Measurements from ENCODE around the gene HPD. TPM values are rescaled to one million over a fixed set of nuclear protein-coding genes. Genes with fewer than 3 reads are reported as not detected.

HPD gene
- total RNA-seq (2022; extraction: Qiagen RNA extraction), result 1.5 to 2.2 TPM (median 2.0 TPM) in 5 replicates

DNA sequence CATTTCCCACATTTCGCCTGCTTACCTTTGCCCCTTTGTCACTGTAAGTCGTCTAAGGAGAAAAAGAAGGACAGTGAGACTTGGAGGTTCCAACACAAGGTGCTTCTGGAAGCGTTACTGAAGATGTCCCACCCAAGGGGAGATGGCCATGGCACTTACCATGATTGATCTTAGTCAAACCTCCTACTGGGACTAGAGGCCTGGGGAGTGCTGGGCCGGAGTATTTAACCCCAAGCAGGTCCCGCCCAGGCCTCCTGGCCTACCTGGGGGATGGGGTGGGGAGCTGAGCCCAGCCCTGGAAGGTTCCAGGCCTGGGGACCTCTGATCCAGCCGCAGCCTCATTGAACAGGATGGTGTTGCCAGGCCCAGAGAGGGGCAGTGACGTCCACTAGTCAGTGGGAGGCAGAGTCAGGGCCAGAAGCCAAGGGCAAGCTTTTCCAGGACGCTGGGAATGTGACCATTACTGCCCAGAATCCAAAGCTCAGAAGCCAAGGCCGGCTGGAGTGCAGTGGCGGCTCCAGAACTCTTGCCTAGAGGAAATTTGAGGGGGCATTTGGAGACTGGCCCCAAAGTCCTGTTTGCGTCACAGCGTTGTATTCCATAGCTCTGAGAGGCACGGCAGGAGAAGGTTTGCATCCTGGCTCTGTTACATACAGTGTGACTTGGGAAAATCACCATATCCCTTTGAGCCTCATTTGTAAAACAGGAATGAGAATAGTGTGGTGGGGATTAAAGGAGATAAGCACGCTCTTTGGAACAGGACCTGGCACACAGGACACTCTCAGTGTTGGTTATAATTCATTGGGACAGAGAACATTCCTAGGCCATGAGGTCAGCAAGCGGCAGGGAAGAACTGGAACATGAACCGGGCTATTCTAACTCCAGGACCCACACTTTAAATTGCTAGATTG is at the start of gene HPD:
TSS of gene HPD (minus strand) at position 198 of the 911 bp plus-strand sequence. CDS start at position 162, 36 bp downstream.

DNA sequence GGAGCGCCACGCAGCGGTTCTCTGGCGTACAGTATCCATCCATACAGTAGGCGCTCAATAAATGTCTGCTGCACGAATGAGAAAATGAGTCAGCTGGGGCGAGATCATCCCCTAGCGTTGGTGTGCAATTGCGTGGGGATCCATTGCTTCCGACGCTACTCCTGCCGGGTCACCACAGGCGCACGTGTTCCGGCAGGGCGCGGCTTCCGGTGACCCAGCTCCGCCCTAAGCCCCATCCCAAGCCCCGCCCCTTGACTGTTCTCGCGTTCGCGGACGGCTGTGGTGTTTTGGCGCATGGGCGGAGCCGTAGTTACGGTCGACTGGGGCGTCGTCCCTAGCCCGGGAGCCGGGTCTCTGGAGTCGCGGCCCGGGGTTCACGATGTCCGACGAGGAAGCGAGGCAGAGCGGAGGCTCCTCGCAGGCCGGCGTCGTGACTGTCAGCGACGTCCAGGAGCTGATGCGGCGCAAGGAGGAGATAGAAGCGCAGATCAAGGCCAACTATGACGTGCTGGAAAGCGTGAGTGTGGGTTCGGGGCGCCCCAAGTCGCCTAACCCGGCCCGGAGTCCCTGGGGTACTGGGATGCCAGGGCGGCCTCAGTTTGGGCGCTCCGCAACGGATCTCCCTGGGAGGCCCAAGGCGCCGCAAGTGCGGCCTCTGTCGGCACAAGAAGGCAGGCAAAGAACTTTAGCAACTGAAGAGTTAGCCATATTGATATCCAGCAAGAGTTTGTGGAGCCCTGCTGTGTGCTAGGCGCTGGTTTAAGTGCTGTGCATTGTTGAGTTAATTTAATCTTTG is 30.0 kb upstream of the HPD start, which contains the start of gene PSMD9:
TSS of gene PSMD9 (plus strand) at position 313 of the 796 bp plus-strand sequence. CDS start at position 380, 67 bp downstream.

DNA sequence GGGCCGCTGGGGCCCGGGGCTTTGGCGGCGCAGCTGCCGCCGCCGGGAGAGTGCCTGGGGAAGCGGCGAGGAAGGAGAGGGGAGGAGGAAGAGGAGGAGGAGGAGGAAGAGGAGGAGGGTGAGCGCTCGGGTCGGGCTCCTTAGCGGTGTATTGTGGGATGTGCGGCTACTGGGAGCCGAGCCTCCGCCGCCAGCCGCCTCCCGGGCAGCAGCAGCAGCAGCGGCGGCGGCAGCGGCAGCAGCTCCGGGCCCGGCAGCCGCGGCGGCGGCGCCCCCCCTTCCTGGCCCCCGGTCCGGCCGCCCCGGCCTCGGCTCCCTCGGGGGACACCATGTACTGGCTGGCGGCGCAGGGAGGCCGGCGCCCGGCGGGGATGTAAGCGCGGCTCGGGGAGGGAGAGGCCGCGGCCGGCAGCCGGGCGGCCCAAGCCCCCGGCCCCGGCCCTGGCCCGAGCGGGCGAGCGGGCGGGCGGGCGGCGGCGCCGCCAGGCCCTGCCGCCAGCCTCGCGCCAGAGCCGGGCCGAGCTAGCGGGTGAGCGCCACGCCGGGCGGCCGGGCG is 54.7 kb downstream of the HPD start, which contains the start of gene SETD1B:
TSS of gene SETD1B (plus strand) at position 149 of the 556 bp plus-strand sequence. CDS start 729 bp downstream, outside the sequence.

DNA sequence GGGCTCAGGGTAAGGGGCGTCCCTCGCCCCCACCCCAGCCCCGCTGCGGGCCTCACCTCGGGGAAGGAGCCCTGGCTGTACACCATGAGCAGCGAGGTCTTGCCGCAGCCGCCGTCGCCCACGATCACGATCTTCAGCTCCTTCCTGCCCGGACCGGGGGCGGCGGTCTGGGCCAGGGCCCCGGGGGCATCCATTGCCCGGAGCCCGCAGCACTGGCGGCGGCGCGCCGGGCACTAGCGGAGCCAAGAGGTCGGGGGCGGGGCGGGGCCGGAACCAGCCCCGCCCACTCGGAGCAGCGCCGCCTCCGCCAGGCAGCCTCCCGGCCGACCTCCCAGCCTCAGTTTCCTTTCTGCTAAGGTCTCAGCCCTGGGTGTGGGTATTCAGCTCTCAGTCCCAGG is 65.2 kb downstream of the HPD start, which contains the start of gene RHOF:
TSS of gene RHOF (minus strand) at position 249 of the 398 bp plus-strand sequence. CDS start at position 194, 55 bp downstream.

Other genes with a start within 250 kb of the HPD start
- gene ORAI1, start 232.3 kb downstream of the HPD start, total RNA-seq (2022; extraction: Qiagen RNA extraction), result 18.7 to 35.5 TPM (median 34.5 TPM) in 5 replicates
- 0.15 to 0.27 TPM (median 0.23 TPM) in 5 replicates for gene MORN3, start 189.2 kb downstream of the HPD start, total RNA-seq (2022; extraction: Qiagen RNA extraction)
- gene TMEM120B, start 146.1 kb downstream of the HPD start, total RNA-seq (2022; extraction: Qiagen RNA extraction), result 11.7 to 16.9 TPM (median 16.0 TPM) in 5 replicates
- gene RHOF, start 65.2 kb downstream of the HPD start, total RNA-seq (2022; extraction: Qiagen RNA extraction), result 76.7 to 89.2 TPM (median 85.4 TPM) in 5 replicates
- gene SETD1B, start 54.9 kb downstream of the HPD start, total RNA-seq (2022; extraction: Qiagen RNA extraction), result 9.7 to 12.6 TPM (median 10.9 TPM) in 5 replicates
- gene PSMD9, start 29.9 kb upstream of the HPD start, total RNA-seq (2022; extraction: Qiagen RNA extraction), result 127 to 171 TPM (median 128 TPM) in 5 replicates
- gene CFAP251, start 59.7 kb upstream of the HPD start, total RNA-seq (2022; extraction: Qiagen RNA extraction), result 1.1 to 2.2 TPM (median 1.5 TPM) in 5 replicates
- gene BCL7A, start 163.0 kb upstream of the HPD start, total RNA-seq (2022; extraction: Qiagen RNA extraction), result 9.7 to 12.4 TPM (median 10.8 TPM) in 5 replicates
- 32.0 to 43.9 TPM (median 40.9 TPM) in 5 replicates for gene MLXIP, start 219.9 kb upstream of the HPD start, total RNA-seq (2022; extraction: Qiagen RNA extraction)

Data from A549 treated with AZD2906 at 1 μM for 4 hours (cell line).